NCI-H2196 (cell line): ENCODE data around the gene LAPTM4A.
A peak's percentile ranks its signal among the peaks of the same experiment; 100 is the strongest.

ENCODE experiments used
- DNase-seq: peaks from one replicate; lab custom pipeline; 2025; ENCODE audit not compliant: unreplicated experiment; lab: John Stamatoyannopoulos, UW

The LAPTM4A gene

GRCh38 chr2:20077411-20077940 lies 26.0 kb upstream of the LAPTM4A start:
- DNase-seq = no peak

- no peak for DNase-seq
Observed at GRCh38 chr2:20076757-20077156, 25.3 kb upstream of the LAPTM4A start.

GRCh38 chr2:20074901-20075300 lies 23.5 kb upstream of the LAPTM4A start:
- no peak for DNase-seq

GRCh38 chr2:20074046-20074648 lies 22.7 kb upstream of the LAPTM4A start:
- peak; percentile 17 for DNase-seq

GRCh38 chr2:20073460-20073859 lies 22.0 kb upstream of the LAPTM4A start:
- no peak for DNase-seq

- DNase-seq = no peak
Observed at GRCh38 chr2:20072436-20073158, 21.2 kb upstream of the LAPTM4A start.

GRCh38 chr2:20071397-20072383 lies 20.3 kb upstream of the LAPTM4A start:
- no peak for DNase-seq

- DNase-seq = no peak
Observed at GRCh38 chr2:20069756-20070155, 18.3 kb upstream of the LAPTM4A start.

GRCh38 chr2:20067992-20068584 lies 16.7 kb upstream of the LAPTM4A start:
- DNase-seq = no peak

- DNase-seq = peak; percentile 95
Observed at GRCh38 chr2:20065885-20066602, 14.6 kb upstream of the LAPTM4A start.

- no peak for DNase-seq
Observed at GRCh38 chr2:20064841-20065240, 13.4 kb upstream of the LAPTM4A start.

- DNase-seq = no peak
Observed at GRCh38 chr2:20064421-20064820, 13.0 kb upstream of the LAPTM4A start.

GRCh38 chr2:20062615-20063545 lies 11.5 kb upstream of the LAPTM4A start:
- no peak for DNase-seq

- no peak for DNase-seq
Observed at GRCh38 chr2:20061940-20062339, 10.5 kb upstream of the LAPTM4A start.

- no peak for DNase-seq
Observed at GRCh38 chr2:20061476-20061875, 10.0 kb upstream of the LAPTM4A start.

- DNase-seq = no peak
Observed at GRCh38 chr2:20060106-20060505, 8.7 kb upstream of the LAPTM4A start.

- no peak for DNase-seq
Observed at GRCh38 chr2:20057268-20057667, 5.8 kb upstream of the LAPTM4A start.

GRCh38 chr2:20054931-20055330 lies 3.5 kb upstream of the LAPTM4A start:
- no peak for DNase-seq

- no peak for DNase-seq
Observed at GRCh38 chr2:20054119-20054518, 2.7 kb upstream of the LAPTM4A start.
